Measurements from ENCODE around the gene AGPAT4.
"Not testable (repeated sequence)": the region's sequence is repeated elsewhere in the genome, so short reads cannot be mapped to it uniquely, and the experiment has no call there.

AGPAT4 gene

DNA sequence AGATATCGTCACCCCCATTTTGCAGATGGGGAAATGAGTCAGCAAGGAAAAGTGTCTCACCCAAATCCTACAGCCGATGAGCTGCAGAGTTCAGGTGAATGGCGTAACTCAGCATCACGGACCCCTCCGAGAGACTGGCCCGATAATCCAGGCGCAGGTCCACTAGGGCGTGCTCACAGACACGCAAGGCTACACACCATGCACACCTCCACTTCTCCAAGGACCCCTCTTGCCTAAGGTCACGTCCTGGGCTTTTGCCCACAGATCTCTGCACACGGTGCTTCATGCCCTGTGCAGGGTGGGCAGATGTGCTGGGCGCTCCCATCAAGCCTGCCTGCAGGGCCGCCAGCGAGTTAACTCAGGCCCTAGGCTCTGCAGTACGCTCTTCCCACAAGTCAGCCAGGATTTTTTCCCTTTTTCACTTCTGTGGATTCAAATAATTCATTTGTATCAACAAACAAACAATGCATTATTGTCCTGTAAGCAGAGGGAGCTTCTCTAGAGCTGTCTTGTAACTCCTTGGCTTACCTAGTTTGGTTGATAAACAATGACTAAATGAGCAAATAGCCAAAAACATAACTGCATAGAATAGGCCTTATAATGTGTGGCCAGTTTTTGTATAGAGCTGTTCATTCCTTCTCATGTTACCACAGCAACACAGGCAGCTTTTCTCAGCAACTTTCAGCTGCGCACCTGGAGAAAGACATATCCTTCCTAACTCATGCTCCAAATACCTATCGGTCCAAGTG is 139.1 kb downstream of the AGPAT4 start:
- DNase-seq = no peak

DNA sequence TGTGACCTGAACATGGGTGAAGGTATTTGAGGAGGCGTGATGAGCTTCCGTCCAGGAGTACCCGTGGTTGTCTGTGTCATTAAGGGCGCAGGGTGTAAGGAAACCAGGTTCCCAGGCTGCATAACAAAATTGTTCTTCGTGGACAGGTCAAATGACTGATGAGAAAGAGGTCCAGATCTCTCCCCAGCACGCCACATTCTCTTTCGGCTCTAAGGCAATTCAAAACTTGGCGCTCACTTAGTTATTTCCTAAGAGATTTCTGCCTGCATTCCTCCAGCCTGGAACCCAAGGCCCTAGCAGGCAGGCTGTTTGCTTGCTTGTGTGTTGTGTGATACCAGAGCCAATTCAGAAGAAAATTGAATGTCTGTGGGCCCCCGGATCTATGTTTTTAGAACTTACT is 139.9 kb downstream of the AGPAT4 start:
- no peak for DNase-seq

DNA sequence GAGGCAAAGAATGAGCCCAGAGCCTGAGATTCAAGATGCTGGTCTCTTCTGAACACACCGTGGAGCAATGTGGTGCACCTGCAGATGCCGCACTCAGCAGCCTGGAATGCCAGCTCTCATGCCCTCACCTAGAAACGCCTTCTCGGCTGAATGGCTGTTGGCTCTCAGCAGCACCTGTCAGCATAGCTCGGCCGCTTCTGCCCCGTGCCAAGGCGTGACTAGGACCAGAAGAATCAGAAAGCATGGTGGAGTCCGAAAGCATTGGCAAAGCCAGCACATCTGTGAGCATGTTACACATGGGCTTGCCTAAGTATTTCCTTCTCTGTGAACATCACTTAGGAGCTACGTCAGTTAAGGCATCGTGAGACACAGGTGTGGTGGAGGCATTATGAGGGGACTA is 141.5 kb downstream of the AGPAT4 start:
- no peak for DNase-seq

DNA sequence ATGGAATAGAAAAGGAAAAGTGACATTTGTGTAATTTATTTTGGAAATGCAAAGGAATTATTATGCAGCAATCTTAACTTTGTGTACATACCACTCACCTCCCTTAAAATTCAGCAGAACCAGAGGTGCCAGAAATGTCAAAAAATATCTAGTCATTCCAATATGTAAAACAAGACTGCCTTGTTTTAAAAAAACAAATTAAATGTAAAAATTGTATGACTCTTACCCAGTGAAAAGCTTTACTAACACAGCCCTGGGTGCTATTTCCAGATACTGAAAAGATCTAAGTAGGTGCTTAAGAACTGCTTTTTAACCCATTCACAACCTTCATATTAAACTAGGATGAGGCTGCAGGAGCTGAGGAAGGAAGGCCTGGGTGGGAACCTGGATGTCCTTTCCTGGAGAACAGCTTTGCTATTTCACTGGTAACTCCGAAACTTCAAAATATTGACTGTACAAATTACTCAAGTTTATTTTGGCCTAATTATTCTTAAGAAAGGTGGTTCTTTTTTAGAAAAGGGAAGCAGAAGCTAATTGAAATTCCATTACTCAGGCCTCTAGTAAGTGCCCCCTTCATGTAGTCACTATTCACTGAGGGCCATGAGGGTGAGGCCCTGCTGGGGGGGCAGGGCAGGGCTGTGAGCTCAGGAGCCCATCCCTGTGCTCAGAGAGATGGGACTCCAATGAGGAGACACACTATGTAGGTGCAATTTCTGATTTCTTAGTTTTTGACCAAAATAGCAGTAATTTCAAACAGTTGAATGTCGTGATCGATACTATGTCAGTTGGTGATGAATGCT is 142.7 kb downstream of the AGPAT4 start:
- no peak for DNase-seq

DNA sequence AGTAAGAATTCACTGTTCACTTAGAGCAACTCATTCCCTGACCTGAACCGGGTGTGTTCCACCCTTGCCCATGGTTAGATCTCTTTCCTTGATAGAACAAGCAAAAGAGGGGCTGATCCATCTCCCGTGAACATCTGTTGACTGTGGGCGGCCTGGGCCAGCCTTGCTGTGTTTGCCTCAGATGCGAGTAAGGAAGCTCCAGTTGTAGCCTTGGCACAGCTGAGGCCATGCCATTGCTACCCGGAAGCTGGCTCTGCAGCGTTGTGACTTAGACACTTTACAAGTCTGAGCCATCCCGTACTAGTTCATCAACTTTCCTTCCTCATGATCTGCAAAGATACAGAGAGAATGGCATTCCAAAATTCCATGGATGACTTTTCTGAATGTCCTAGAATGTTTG is 143.3 kb downstream of the AGPAT4 start:
- DNase-seq = no peak

DNA sequence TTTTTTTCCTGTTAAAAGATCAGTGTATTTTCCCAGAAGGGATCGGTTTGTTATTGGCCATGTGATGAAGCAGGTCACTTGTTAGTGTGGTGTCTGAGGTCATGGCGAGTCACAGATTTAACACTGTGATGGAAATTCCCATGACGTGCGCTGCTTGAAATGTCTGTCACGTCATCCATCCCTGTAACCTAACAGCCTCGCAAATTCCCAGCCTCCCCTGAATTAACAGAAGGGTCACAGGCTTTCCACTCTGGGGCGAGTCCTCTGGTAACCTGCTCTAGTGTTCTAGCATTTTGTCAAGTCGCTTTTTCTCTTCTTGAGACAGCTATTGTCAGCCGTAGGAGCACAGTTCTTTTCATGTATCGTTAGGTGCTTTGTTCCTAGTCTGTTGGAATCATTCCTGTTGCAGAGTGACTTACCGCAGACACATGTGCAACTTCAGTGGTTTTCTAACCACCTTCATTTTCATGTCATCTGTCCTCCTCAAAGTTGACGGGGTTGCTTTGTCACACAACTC is 145.1 kb downstream of the AGPAT4 start:
- DNase-seq = no peak

DNA sequence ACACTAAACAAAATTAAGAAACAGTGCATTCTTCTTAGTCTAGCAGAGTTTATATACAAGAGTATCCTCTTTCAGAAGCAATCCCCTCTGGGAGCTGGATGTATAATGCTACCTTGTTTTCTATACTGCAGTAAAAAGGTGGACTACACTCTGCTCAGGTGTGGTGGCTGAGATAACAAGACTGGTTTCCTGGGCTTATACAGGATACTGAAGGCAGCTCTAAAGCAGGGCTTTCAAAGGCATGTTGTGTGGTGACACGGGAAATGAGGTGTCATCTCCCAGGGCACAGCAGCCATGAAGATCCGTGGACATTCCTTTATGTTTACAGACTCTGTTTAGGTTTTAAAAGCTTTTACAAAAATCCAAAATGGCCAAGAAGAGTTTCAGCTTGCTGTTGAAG is 145.6 kb downstream of the AGPAT4 start:
- no peak for DNase-seq

DNA sequence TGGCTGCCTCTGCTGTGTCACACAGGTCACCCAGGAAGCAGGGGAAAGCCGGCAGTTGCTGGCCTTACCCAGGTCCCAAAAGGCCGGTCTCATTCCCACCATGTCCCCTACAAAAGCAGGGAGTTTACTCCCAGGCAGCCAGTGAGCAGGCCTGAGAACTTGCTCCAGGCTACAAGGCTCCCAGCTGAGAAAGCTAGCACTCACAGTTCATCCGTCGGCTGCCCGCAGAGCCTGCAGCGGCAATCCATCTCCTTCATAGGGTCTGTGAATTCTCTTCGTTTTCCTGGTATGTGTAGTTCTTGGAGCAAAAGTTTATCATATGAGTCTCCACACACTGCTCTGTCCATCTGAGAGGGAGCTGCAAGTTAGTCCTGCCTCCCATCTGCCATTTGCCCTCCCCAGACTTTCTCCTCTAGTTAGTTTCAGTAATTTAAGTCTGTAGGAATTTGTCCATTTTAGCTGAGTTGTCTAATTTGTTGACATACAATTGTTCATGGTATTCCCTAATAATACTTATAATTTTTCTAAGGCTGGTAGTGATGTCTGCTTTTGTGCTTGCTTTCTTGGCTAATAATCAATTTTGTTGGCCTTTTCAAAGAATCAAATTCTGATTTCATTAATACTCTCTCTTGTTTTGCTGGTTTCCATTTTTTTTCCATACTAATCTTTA is 146.7 kb downstream of the AGPAT4 start:
- DNase-seq = no peak

DNA sequence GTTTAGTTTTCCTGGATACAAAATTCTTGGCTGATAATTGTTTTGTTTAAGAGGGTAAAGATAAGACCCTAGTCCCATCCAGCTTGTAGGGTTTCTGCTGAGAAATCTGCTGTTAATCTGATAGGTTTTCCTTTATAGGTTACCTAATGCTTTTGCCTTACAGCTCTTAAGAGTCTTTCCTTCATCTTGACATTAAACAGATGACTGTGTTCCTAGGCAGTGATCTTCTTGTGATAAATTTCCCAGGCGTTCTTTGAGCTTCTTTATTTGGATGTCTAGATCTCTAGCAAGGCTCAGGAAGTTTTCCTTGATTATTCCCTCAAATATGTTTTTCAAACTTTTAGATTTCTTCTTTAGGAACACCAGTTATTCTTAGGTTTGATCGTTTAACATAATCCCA is 148.3 kb downstream of the AGPAT4 start:
- no peak for DNase-seq

DNA sequence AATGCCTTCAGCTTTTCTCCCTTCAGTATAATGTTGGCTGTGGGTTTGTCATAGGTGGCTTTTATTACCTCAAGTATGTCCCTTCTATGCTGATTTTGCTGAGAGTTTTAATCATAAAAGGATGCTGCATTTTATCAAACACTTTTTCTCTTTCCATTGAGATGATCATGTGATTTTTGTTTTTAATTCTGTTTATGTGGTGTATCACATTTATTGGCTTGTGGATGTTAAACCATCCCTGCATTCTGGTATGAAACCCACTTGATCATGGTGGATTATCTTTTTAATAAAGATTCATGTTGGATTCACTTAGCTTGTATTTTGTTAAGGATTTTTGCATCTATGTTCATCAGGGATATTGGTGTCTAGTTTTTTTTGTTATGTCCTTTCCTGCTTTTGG is 150.5 kb downstream of the AGPAT4 start:
- DNase-seq = not testable (repeated sequence)

DNA sequence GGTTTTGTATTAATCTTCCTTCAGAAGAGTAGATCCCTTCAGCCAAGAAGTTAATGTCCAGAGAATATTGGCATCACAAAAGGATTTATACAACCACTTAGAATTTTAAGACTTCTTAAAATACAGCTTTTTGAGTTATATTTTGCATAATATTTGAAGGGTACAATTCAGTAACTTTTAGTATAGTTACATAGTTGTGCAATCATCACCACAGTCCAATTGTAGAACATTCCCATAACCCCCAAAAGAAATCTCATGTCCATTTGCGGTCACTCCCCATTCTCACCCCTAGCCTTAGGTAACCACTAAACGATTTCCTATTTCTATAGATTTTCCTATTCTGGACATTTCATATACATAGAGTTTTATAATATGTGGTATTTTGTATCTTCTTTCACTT is 155.9 kb downstream of the AGPAT4 start:
- no peak for DNase-seq

DNA sequence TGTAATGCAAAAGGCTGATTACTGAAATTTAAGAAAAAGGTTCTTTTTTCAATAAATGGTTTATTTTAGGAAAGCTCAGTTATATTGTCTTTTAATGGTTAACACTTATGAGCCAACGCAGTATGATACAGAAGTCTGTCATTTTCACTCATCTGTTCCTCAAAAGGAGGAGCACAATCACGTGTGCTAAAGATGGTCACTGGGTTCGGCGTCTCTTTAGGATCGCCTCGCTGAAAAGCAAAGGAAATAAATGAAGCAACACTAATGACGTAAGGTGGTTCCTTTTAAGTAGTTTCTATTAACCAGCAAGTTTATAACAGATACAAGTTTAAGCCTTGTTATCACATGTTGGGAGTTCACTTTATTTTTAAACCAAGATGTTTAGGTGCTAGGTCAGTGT is 156.6 kb downstream of the AGPAT4 start:
- no peak for DNase-seq

DNA sequence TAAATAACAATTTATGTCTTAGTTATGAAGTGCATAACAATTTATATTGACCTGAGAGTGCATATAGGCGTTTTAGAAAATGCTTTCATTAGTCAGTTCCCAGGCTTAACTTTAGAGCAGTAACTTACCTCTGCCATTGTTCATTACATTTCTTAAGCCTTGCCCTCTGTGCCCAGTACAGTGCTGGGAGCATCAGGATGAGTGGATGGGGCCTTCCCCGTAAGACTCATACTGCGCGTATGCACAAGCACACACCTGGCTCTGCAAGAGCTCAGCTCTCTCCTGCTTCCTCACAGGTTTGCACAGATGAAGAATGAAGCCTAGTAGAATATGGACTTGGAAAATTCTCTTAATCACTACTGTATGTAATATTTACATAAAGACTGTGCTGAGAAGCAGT is 157.3 kb downstream of the AGPAT4 start:
- no peak for DNase-seq

DNA sequence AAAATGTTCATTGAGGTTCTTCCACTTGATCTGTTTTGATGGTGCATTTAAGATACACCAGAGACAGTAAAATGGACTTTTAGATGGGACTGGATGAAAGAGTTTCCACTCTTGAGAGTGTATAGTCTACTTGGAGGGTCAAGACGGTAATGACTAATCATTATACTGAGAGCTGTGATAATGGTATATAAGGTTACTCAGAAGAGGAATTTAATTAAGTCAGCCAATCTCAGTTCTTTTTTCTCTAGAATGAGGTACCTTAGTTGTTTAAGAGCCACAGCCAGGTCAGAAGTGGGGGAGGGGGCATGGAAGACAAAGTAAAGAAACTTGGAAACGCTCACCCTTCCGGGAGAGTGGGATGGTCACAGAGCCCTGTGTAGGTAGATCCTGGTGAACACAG is 158.4 kb downstream of the AGPAT4 start:
- DNase-seq = no peak

DNA sequence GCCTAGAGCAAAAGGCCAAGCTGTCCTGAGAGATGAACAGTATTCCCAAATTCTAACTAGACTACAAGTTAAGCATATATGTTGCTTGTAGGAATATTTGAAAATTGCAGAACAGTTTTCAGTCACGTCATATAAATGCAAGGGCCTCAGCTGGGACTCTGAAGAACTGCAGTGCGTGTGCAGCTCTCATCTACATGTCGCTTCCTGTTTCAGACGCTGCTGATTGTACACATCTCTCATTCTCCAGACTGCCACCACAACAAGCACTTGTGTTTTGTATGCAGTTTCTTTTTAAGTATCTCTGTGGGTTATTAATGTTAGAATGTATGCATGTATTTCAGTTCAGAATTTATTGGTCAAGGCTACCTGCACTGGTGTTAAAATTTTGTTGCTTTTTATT is 162.6 kb downstream of the AGPAT4 start:
- DNase-seq = no peak

DNA sequence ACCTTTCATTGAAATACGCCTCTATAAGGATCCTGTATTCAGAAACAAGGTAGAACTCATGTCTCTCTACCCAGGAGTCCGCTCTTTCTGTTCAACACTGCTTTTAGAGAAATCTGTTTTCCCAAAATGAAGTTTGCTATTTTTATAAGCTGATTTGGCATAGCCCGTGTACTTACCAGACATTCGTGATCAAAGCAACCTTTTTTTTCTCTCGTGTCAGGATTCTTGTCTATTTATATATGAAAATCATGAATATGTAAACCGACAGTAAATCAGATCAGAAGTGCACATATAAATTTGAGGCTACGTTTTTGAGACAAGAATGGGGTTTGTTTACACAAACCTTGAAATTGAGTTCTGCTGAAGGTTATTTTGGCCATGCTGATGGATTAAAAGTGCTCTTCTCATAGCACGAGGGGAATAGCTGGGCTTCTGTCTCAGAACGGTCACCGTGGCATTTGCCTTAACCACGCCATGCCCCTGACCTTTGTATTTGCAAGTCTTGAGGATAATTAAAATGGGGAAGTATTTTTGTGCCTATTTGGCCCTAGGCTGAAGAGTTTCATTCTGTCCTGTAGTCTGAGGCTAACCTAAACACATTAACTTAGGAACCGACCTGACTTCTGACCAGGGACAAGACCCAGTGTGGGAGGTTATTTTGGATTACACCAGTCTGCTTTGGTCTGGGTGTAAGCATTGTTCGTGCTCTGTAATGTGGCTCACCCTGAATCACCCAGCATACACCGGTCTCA is 163.7 kb downstream of the AGPAT4 start:
- DNase-seq = no peak

DNA sequence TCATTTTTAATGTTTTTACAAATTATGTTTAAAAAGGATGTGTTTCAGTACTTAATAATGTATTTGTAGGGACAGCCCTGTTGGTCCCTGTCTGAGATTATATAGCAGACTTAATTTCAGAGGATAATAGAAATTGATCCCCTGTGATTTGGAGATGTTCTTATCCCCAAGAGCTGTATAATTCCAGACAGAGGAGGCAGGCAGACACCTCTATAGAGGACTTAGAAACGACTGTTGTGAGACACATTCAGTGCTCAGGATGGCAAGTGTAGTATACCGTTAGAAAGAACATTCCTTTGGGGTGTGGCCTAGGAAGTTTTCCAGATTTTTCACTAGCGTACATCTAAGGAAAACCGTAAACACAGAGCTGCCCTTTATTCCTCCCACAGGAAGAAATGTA is 164.5 kb downstream of the AGPAT4 start:
- DNase-seq = no peak

DNA sequence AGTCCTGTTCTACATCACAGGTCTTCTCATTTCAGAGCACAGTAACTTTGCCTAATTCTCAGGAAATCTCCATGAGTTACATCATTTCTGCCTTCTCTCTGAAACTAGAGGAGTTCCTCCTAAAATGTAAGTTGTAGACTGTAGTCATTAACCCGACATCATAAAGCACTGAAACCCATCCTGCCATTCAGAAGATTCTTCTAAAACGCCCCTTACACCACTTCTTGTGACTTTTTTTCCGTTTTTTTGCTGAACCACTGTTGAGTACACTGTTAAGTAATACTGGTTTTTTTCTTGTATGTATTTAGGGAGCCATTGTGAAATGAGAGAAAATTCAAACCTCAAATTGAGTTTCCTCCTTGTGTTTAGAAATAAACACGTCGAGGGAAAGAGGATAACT is 164.9 kb downstream of the AGPAT4 start:
- DNase-seq = no peak

DNA sequence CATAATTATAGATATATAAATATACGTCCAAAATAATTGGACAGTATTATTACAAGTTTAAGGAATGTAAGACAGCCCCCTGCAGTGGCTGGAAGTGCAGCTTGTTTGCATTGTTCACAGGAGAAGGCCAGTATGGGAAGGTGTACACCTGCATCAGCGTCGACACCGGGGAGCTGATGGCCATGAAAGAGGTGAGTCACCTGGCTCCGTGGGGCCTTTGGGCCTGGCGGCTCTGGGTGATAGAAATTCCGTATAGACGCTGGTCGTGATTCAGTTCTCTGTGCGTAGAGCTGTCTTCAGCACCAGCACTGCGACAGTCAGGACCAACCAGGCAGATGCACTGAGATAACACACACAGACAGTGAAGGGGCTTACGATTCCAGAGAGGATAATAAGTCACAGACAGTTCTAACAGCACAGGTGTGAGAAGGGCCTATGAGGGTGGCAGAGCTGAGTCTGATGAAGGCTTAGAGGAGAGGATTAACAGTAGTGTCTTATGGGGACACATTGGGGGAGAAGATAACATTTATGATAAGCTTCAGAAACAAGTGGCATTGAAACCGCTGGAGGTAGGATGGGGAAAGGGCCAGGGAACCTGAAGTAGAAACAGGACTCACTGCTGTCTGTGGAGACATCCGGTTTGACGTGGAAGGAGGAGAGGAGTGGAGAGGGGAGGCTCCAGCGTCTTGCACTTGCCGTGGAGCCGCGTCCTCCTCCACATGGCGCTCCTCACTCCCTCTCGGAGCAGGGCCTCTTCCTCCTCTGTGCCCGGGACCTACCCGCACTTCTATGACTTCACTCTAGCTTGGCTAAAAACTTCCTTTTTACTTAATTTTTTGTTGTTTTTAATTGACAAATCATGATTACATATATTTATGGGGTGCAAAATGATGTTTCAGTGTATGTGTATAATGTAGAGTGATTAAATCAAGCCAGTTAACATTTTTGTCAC is 165.8 kb downstream of the AGPAT4 start:
- DNase-seq = no peak

DNA sequence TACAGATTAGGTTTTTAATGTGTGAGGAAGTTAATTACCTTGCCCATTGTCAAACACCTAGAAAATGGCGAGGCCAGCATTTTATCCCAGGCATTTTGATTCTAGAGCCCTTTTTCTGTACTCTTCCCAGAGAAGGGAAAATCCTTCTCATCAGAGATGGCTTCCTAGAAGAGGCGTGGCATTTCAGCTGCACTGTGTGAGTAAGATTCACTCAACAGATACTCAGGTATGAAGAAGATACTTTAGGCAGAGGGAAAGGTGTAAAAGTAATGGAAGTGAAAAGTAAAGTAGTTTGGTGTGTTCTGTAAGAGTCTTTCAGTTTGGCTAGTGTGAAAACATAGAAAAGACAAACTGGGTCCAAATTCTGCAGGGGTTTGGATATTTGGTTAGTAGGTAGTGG is 168.5 kb downstream of the AGPAT4 start:
- no peak for DNase-seq

DNA sequence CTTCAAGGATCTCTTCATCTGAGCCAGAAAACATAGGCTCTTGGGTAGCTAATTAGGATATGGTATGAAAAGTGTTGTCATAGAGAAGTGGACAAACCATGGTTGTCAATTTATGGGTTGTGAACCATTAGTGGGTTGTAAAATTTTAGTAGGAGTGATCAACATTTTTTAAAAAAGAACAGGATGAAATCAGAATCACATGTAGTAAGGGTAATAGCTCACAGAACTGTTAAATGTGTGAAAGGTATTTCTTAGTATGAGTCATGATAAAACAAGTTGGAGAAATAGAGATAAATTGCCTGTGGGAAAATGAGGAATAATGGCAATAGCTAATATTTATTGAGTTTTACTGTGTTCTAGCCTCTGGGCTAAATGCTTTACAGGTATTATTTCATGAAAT is 168.9 kb downstream of the AGPAT4 start:
- no peak for DNase-seq

DNA sequence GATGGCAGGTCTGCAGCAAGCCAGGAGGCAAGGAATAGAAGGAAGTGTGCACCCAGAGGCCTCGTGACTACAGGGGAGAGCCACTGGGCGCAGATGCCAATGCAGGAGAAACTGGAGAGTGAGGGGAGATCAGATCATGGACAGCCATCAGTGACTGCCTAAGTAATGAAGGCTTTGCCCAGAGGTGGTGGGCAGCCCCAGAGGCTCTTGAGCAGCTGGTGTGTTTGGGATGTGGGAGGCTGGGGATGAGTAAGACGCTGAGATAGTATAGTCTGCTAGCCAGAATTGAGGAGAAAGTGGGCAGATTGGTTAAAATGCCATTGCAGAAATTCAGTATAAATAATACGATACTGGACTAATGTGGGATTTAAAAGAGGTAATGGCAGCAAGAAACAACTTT is 170.4 kb downstream of the AGPAT4 start:
- DNase-seq = no peak

All from NCI-H1092 (cell line).